Upper lobe of left lung (tissue), 6 donors: ENCODE data around the gene SLC22A6. TPM values are rescaled to one million over a fixed set of nuclear protein-coding genes. Genes with fewer than 3 reads are reported as not detected.

ENCODE experiments used
- ATAC-seq, 2 donors: fragments of 200-7000 bp; cut with Tn5 transposase; one replicate each; pipeline ENCODE4 v1.9.1; 2022; ENCODE audit warnings: mild to moderate bottlenecking in 2 of 2, moderate library complexity in 2 of 2; ENCODE audit not compliant: low FRiP score in 2 of 2
- DNase-seq, 2 donors: peaks; one replicate each; pipeline ENCODE4 v3.0.0-alpha.2; 2019 to 2020
- H3K27ac ChIP-seq, 4 donors: fragments of 200-600 bp; sonication (generic); one replicate each; pipeline ENCODE4 v1.5.1; 2016 to 2019
- H3K27me3 ChIP-seq, 4 donors: fragments of 200-600 bp; sonication (generic); one replicate each; pipeline ENCODE4 v1.5.1; 2017 to 2019
- H3K36me3 ChIP-seq, 4 donors: fragments of 200-600 bp; sonication (generic); one replicate each; pipeline ENCODE4 v1.5.1; 2016 to 2019
- H3K4me1 ChIP-seq, 4 donors: fragments of 200-600 bp; sonication (generic); one replicate each; pipeline ENCODE4 v1.5.1; 2018 to 2019
- H3K4me3 ChIP-seq, 4 donors: fragments of 200-600 bp; sonication (generic); one replicate each; pipeline ENCODE4 v1.5.1; 2017 to 2019; ENCODE audit warnings: mild to moderate bottlenecking in 2 of 4, moderate library complexity in 1 of 4
- H3K9me3 ChIP-seq, 4 donors: fragments of 200-600 bp; sonication (generic); one replicate each; pipeline ENCODE4 v1.5.1; 2018 to 2019
- CTCF ChIP-seq, 6 experiments: fragments of 450-650 bp in 4 of 6; fragments of 200-600 bp in 2 of 6; sonication (generic) in 2 of 6; IDR thresholded peaks; one replicate each; pipeline ENCODE4 v1.5.1; 2016 to 2019; ENCODE audit warnings: antibody characterized with exemption in 6 of 6
- EP300 ChIP-seq, 4 donors: sonication (generic); formaldehyde crosslinking; IDR thresholded peaks; one replicate each; pipeline ENCODE4 v1.5.1; 2017; ENCODE audit warnings: antibody characterized with exemption in 4 of 4, control low read depth in 2 of 4
- POLR2A ChIP-seq, 4 donors: fragments of 450-650 bp; IDR thresholded peaks; one replicate each; pipeline ENCODE4 v1.5.1; 2016 to 2017; ENCODE audit warnings: antibody characterized with exemption in 4 of 4, mild to moderate bottlenecking in 2 of 4
- POLR2AphosphoS5 ChIP-seq, 2 donors: sonication (generic); formaldehyde crosslinking; IDR thresholded peaks; one replicate each; pipeline ENCODE4 v1.5.1; 2017; ENCODE audit warnings: antibody characterized with exemption in 2 of 2
- WGBS, 2 donors: methylation state at CpG; one replicate each; pipeline ENCODE4 v1.1.5; 2017 to 2018; 5-methylcytosine and 5-hydroxymethylcytosine counted together
- total RNA-seq, 6 donors: library from RNA; depleted of rRNA in 4 of 6; stranded (reverse); fragments of >200 nt in 4 of 6; gene quantifications; one replicate each; pipeline versions ENCODE4 v1.1.0 to v1.2.1, GENCODE V29; 2016 to 2021
- donor health status: DM: no; HTN: no; CAD: no; lungs with moderate emphysema.
- donor health status: DM: no; HTN: yes; CAD: no; lungs with severe emphysema.

SLC22A6 gene, protein sequence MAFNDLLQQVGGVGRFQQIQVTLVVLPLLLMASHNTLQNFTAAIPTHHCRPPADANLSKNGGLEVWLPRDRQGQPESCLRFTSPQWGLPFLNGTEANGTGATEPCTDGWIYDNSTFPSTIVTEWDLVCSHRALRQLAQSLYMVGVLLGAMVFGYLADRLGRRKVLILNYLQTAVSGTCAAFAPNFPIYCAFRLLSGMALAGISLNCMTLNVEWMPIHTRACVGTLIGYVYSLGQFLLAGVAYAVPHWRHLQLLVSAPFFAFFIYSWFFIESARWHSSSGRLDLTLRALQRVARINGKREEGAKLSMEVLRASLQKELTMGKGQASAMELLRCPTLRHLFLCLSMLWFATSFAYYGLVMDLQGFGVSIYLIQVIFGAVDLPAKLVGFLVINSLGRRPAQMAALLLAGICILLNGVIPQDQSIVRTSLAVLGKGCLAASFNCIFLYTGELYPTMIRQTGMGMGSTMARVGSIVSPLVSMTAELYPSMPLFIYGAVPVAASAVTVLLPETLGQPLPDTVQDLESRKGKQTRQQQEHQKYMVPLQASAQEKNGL
- total RNA-seq: not detected

DNA sequence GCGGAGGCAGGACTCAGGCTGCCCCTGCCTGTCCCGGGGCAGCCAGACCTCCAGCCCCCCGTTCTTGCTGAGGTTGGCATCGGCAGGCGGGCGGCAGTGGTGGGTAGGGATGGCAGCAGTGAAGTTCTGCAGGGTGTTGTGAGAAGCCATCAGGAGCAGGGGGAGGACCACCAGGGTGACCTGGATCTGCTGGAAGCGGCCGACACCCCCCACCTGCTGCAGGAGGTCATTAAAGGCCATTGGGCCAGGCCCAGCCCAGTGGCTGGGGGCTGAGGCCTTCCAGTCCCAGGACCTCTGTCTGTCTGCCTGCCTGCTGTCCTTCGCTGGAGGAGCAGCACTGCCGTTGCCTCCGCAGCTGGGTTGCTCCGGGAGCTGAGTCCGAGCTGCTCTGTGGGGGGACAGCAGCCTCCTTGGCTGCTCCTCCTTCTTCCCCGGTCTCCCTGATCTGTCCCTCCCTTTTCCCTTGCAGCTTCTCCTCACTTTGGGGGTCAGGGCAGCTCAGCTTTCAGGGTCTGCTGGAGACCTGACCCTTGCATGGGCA, at the start of gene SLC22A6:
TSS of gene SLC22A6 (minus strand) at position 517 of the 541 bp plus-strand sequence. CDS start at position 240, 277 bp downstream.
- TF ChIP-seq CTCF (IDR thresholded peaks at IDR 0.05) (no peak), EP300 (IDR thresholded peaks at IDR 0.05) (no peak), POLR2A (IDR thresholded peaks at IDR 0.05) (no peak), POLR2AphosphoS5 (IDR thresholded peaks at IDR 0.05) (no peak)
- no peaks in the 10 kb centered on the region for H3K36me3 ChIP-seq
- WGBS, 2 donors: 67 to 77% methylated on average over 9 to 12 of the region's 14 CpGs
- H3K4me3 ChIP-seq: no peak within 1 kb of the TSS
- no peaks in the 10 kb centered on the region for H3K9me3 ChIP-seq
- H3K4me1 ChIP-seq: no peaks in the 10 kb centered on the region
- H3K27me3 ChIP-seq: no peaks in the 10 kb centered on the region
- DNase-seq: no peak
- no peak for ATAC-seq
- no peak within 1 kb of the TSS for H3K27ac ChIP-seq

- Histone ChIP-seq H3K4me3 (no peak overlapping the region), H3K27ac (no peak overlapping the region), H3K9me3 (no peaks in the 10 kb centered on the region), H3K36me3 (no peaks in the 10 kb centered on the region), H3K4me1 (peaks cover 0 to 6% (median 0%) of the 10 kb centered on the region in 4 donors), H3K27me3 (no peaks in the 10 kb centered on the region)
- no peak for TF ChIP-seq POLR2A (IDR thresholded peaks at IDR 0.05)
- TF ChIP-seq CTCF (IDR thresholded peaks at IDR 0.05): no peak
- TF ChIP-seq EP300 (IDR thresholded peaks at IDR 0.05): no peak
- TF ChIP-seq POLR2AphosphoS5 (IDR thresholded peaks at IDR 0.05): no peak
- peak in 1 of 2 donors; percentile 46 for ATAC-seq
- 70 to 81% methylated on average over 4 of the region's 4 CpGs for WGBS, 2 donors
- no peak for DNase-seq
These were observed 47.7 kb upstream of the SLC22A6 start for GRCh38 chr11:63032457-63032856.

GRCh38 chr11:63023841-63024648, 39.3 kb upstream of the SLC22A6 start:
- WGBS, 2 donors: 3 to 15% methylated on average over 12 to 19 of the region's 19 CpGs
- Histone ChIP-seq H3K27me3 (no peaks in the 10 kb centered on the region), H3K9me3 (no peaks in the 10 kb centered on the region), H3K27ac (peak overlapping the region in 2 of 4 donors; percentile 23 to 63), H3K4me3 (no peak overlapping the region), H3K4me1 (peaks cover 3 to 22% (median 5%) of the 10 kb centered on the region in 4 donors), H3K36me3 (no peaks in the 10 kb centered on the region)
- ATAC-seq: peak; percentile 92 to 95
- DNase-seq: peak; percentile 85 to 86
- no peak for TF ChIP-seq EP300 (IDR thresholded peaks at IDR 0.05)
- no peak for TF ChIP-seq POLR2A (IDR thresholded peaks at IDR 0.05)
- TF ChIP-seq POLR2AphosphoS5 (IDR thresholded peaks at IDR 0.05): no peak
- TF ChIP-seq CTCF (IDR thresholded peaks at IDR 0.05): peak; percentile 95 to 99 (median 98)

GRCh38 chr11:63023222-63023814, 38.6 kb upstream of the SLC22A6 start:
- 78 to 91% methylated on average over 10 to 11 of the region's 11 CpGs for WGBS, 2 donors
- H3K36me3 ChIP-seq: no peaks in the 10 kb centered on the region
- no peak for TF ChIP-seq POLR2AphosphoS5 (IDR thresholded peaks at IDR 0.05)
- TF ChIP-seq POLR2A (IDR thresholded peaks at IDR 0.05): no peak
- TF ChIP-seq EP300 (IDR thresholded peaks at IDR 0.05): no peak
- no peak for TF ChIP-seq CTCF (IDR thresholded peaks at IDR 0.05)
- ATAC-seq (no peak), DNase-seq (no peak)
- H3K4me3 ChIP-seq: no peak overlapping the region
- no peaks in the 10 kb centered on the region for H3K9me3 ChIP-seq
- peaks cover 5 to 22% (median 5%) of the 10 kb centered on the region in 4 donors for H3K4me1 ChIP-seq
- no peaks in the 10 kb centered on the region for H3K27me3 ChIP-seq
- H3K27ac ChIP-seq: peak overlapping the region in 2 of 4 donors; percentile 23 to 63
